GM23248 (cell line): ENCODE data around the gene RHOB. TPM values are rescaled to one million over a fixed set of nuclear protein-coding genes. Genes with fewer than 3 reads are reported as not detected.

Experiments used
- DNase-seq: peaks from one replicate; pipeline ENCODE4 v3.0.0-alpha.2; 2015
- H2AFZ ChIP-seq: fragments of 200-600 bp; sonication (generic); 2 replicates; pipeline ENCODE4 v1.6.1; 2016; ENCODE audit warnings: antibody characterized with exemption
- H3F3A ChIP-seq: fragments of 200-600 bp; sonication (generic); 2 replicates; pipeline ENCODE4 v1.6.1; 2016; ENCODE audit warnings: mild to moderate bottlenecking, antibody characterized with exemption, mixed run types; ENCODE audit not compliant: insufficient read depth
- H3K27ac ChIP-seq: fragments of 200-600 bp; sonication (generic); 2 replicates; pipeline ENCODE4 v1.5.1; 2016; ENCODE audit warnings: mild to moderate bottlenecking
- H3K27me3 ChIP-seq: fragments of 200-600 bp; sonication (generic); replicated peaks from 2 replicates; pipeline ENCODE4 v1.6.1; 2016; ENCODE audit warnings: mild to moderate bottlenecking; ENCODE audit not compliant: insufficient read depth
- H3K36me3 ChIP-seq: fragments of 200-600 bp; sonication (generic); 2 replicates; pipeline ENCODE4 v1.6.1; 2016; ENCODE audit warnings: low read depth, mild to moderate bottlenecking
- H3K4me1 ChIP-seq: fragments of 200-600 bp; sonication (generic); 2 replicates; pipeline ENCODE4 v1.6.1; 2016; ENCODE audit warnings: mild to moderate bottlenecking; ENCODE audit not compliant: insufficient read depth
- H3K4me2 ChIP-seq: fragments of 200-600 bp; sonication (generic); one replicate; pipeline ENCODE4 v1.6.1; 2016; ENCODE audit warnings: mild to moderate bottlenecking; ENCODE audit not compliant: unreplicated experiment
- H3K4me3 ChIP-seq: fragments of 200-600 bp; sonication (generic); 2 replicates; pipeline ENCODE4 v1.5.1; 2016; ENCODE audit warnings: mild to moderate bottlenecking
- H3K79me2 ChIP-seq: fragments of 200-600 bp; sonication (generic); 2 replicates; pipeline ENCODE4 v1.6.1; 2016; ENCODE audit warnings: mild to moderate bottlenecking; ENCODE audit not compliant: insufficient read depth
- H3K9ac ChIP-seq: fragments of 200-600 bp; sonication (generic); 2 replicates; pipeline ENCODE4 v1.6.1; 2016; ENCODE audit warnings: mild to moderate bottlenecking
- H3K9me2 ChIP-seq: fragments of 200-600 bp; sonication (generic); 2 replicates; pipeline ENCODE4 v1.6.1; 2016; ENCODE audit warnings: mixed run types, mild to moderate bottlenecking, moderate library complexity; ENCODE audit not compliant: insufficient read depth
- H3K9me3 ChIP-seq: fragments of 200-600 bp; sonication (generic); one replicate; pipeline ENCODE4 v1.6.1; 2017; ENCODE audit warnings: low read depth
- H4K20me1 ChIP-seq: fragments of 200-600 bp; sonication (generic); 2 replicates; pipeline ENCODE4 v1.6.0; 2016; ENCODE audit not compliant: insufficient read depth
- EZH2 ChIP-seq: fragments of 200-600 bp; sonication (generic); IDR thresholded peaks from 2 replicates; pipeline ENCODE4 v1.6.1; 2018; ENCODE audit warnings: antibody characterized with exemption, mild to moderate bottlenecking; ENCODE audit not compliant: insufficient read depth, poor library complexity, severe bottlenecking
- EZH2phosphoT487 ChIP-seq: fragments of 200-600 bp; sonication (generic); IDR thresholded peaks from 2 replicates; pipeline ENCODE4 v1.6.1; 2018; ENCODE audit warnings: antibody characterized with exemption, moderate library complexity, mild to moderate bottlenecking, low read depth; ENCODE audit not compliant: insufficient read depth
- WGBS, 2 experiments: methylation state at CpG; one replicate each; pipeline ENCODE4 v1.1.6; 2015 to 2017; ENCODE audit warnings: low lambda C conversion rate in 2 of 2, low coverage in 1 of 2; ENCODE audit errors: missing lambda C conversion rate in 2 of 2; 5-methylcytosine and 5-hydroxymethylcytosine counted together
- in situ Hi-C: fragments of 300-500 bp; cut with MboI; formaldehyde crosslinking; loops from 2 replicates; pipeline ENCODE4 v1.15.0; 2020
- polyA plus RNA-seq: library from polyadenylated mRNA; unstranded; fragments of >200 nt; fragmentation: Nextera tagmentation; extraction: Ambion mirVana; gene quantifications from 2 replicates; pipeline ENCODE4 v1.2.1, GENCODE V29; 2016
- total RNA-seq: library from RNA; depleted of rRNA; stranded (reverse); fragments of >200 nt; shearing (Covaris generic); gene quantifications from 2 replicates; pipeline ENCODE4 v1.2.3, GENCODE V29; 2014

Gene RHOB
- total and polyA plus RNA-seq, 2 experiments from 2014 or later: 45.6 to 303 TPM

- in situ Hi-C loops: no loop called here
- H3K27ac ChIP-seq: peak overlapping the region; percentile 54
- 2 to 6% methylated on average over 12 of the region's 12 CpGs for WGBS, 2 experiments
These were observed 2.5 kb upstream of the RHOB start for GRCh38 chr2:20444101-20444992.

GRCh38 chr2:20444993-20445910, 1.6 kb upstream of the RHOB start:
- TF ChIP-seq EZH2 (no peak), EZH2phosphoT487 (no peak)
- Histone ChIP-seq H3K4me1 (peaks cover 34% of the 10 kb centered on the region), H2AFZ (no peak overlapping the region; the same call in 1 of the 2 replicates), H3K27me3 (no peaks in the 10 kb centered on the region), H3K36me3 (peaks cover 8% of the 10 kb centered on the region), H4K20me1 (peaks cover 12% of the 10 kb centered on the region; the same call in 1 of the 2 replicates), H3K9me2 (no peaks in the 10 kb centered on the region), H3F3A (peaks cover 34% of the 10 kb centered on the region), H3K79me2 (peaks cover 39% of the 10 kb centered on the region), H3K9me3 (no peaks in the 10 kb centered on the region), H3K4me2 (no peak overlapping the region), H3K27ac (peak overlapping the region; percentile 54), H3K4me3 (no peak overlapping the region), H3K9ac (peak overlapping the region; percentile 43)
- in situ Hi-C loops: no loop called here
- WGBS, 2 experiments: 92 to 93% methylated on average over 21 to 24 of the region's 24 CpGs
- no peak for DNase-seq

More at GRCh38 chr2:20444101-20444992, 2.5 kb upstream of the RHOB start:
- H4K20me1 ChIP-seq: peaks cover 6% of the 10 kb centered on the region; the same call in 1 of the 2 replicates
- peaks cover 8% of the 10 kb centered on the region for H3K36me3 ChIP-seq
- no peaks in the 10 kb centered on the region for H3K9me2 ChIP-seq
- peaks cover 25% of the 10 kb centered on the region for H3K4me1 ChIP-seq
- no peaks in the 10 kb centered on the region for H3K9me3 ChIP-seq
- H3K27me3 ChIP-seq: no peaks in the 10 kb centered on the region
- peak; percentile 78 for DNase-seq
- TF ChIP-seq EZH2phosphoT487 (no peak), EZH2 (no peak)
- peak overlapping the region; percentile 68 for H3K4me2 ChIP-seq
- H3K79me2 ChIP-seq: peaks cover 30% of the 10 kb centered on the region
- peak overlapping the region; percentile 29 for H3K4me3 ChIP-seq
- peak overlapping the region; percentile 11 for H2AFZ ChIP-seq
- H3K9ac ChIP-seq: peak overlapping the region; percentile 43
- peaks cover 25% of the 10 kb centered on the region for H3F3A ChIP-seq

GRCh38 chr2:20446255-20446916, 488 bp upstream of the RHOB start:
- Histone ChIP-seq H3K9ac (peak overlapping the region; percentile 94), H3K27me3 (no peaks in the 10 kb centered on the region), H3K4me1 (peaks cover 46% of the 10 kb centered on the region), H3F3A (peaks cover 45% of the 10 kb centered on the region), H3K9me3 (no peaks in the 10 kb centered on the region), H2AFZ (no peak overlapping the region), H3K4me2 (peak overlapping the region; percentile 81), H3K9me2 (no peaks in the 10 kb centered on the region), H3K4me3 (peak overlapping the region; percentile 95), H3K27ac (peak overlapping the region; percentile 89), H3K79me2 (peaks cover 40% of the 10 kb centered on the region), H3K36me3 (peaks cover 8% of the 10 kb centered on the region), H4K20me1 (peaks cover 12% of the 10 kb centered on the region; the same call in 1 of the 2 replicates)
- in situ Hi-C loops: no loop called here
- no peak for DNase-seq
- TF ChIP-seq EZH2: no peak
- WGBS, 2 experiments: 11% methylated on average over 40 to 42 of the region's 42 CpGs
